K562 (cell line): Measurements from ENCODE around the gene PFN3. TPM values are rescaled to one million over a fixed set of nuclear protein-coding genes. Genes with fewer than 3 reads are reported as not detected.

ENCODE experiments used
- ATAC-seq: fragments of 200-7000 bp; cut with Tn5 transposase; 3 replicates; pipeline ENCODE4 v1.9.1; 2020; ENCODE audit warnings: moderate library complexity
- BruUV-seq: library from RNA; stranded (reverse); fragments of 400-500 nt; replicated peaks from 2 replicates; lab custom pipeline; 2021; lab: Mats Ljungman, UMichigan
- CTCF ChIA-PET: fragments of 300-600 bp; formaldehyde crosslinking; extraction: SDS; loops from one replicate; lab custom pipeline; 2021; ENCODE audit warnings: low intra/inter-chr PET ratio; lab: Yijun Ruan, JAX
- POLR2A ChIA-PET: fragments of 300-600, 350-650 bp; sonication (Branson Sonifier 250); formaldehyde crosslinking; extraction: SDS; loops from one replicate; lab custom pipeline; 2021; ENCODE audit warnings: antibody characterized with exemption, inconsistent platforms; lab: Yijun Ruan, JAX
- DNase-seq, 4 experiments: peaks; one replicate each; pipeline versions ENCODE4 v3.0.0 to v3.0.0-alpha.2; 2011 to 2018; ENCODE audit warnings: low spot score in 3 of 4, mixed read lengths in 3 of 4; ENCODE audit errors: extremely low read depth in 1 of 4
- FAIRE-seq: peaks from 2 replicates; lab custom pipeline; 2011; peaks lifted over from hg19 to GRCh38; lab: Jason Lieb, UNC
- H2AFZ ChIP-seq: 2 replicates; pipeline ENCODE4 v1.6.0; 2011; ENCODE audit warnings: low read depth, low read length, control low read depth, inconsistent platforms
- H3K27ac ChIP-seq: fragments of 200-600 bp; 3 replicates; pipeline ENCODE4 v1.8.0; 2011; ENCODE audit warnings: low read depth, mild to moderate bottlenecking, control low read depth, inconsistent platforms, low read length, moderate library complexity, mixed read lengths; ENCODE audit errors: extremely low read depth
- H3K27me3 ChIP-seq, 2 experiments: fragments of 300-600 bp in 1 of 2; 2 replicates in 1 of 2; 3 replicates in 1 of 2; pipeline versions ENCODE4 v1.6.0 to v1.8.0; 2011; ENCODE audit warnings: inconsistent platforms in 2 of 2, low read length in 2 of 2, mild to moderate bottlenecking in 1 of 2, mixed read lengths in 1 of 2, moderate library complexity in 1 of 2; ENCODE audit not compliant: control insufficient read depth in 2 of 2, insufficient read depth in 2 of 2
- H3K36me3 ChIP-seq: fragments of 300-600 bp; 3 replicates; pipeline ENCODE4 v1.8.0; 2011; ENCODE audit warnings: mild to moderate bottlenecking, low read length, inconsistent platforms; ENCODE audit not compliant: control insufficient read depth, insufficient read depth
- H3K4me1 ChIP-seq, 2 experiments: fragments of 200-600 bp in 1 of 2; replicated peaks in 1 of 2; 2 replicates in 1 of 2; 3 replicates in 1 of 2; pipeline versions ENCODE4 v1.5.1 to v1.8.0; 2011; ENCODE audit warnings: inconsistent platforms in 2 of 2, low read length in 2 of 2, mild to moderate bottlenecking in 1 of 2, mixed read lengths in 1 of 2, moderate library complexity in 1 of 2; ENCODE audit not compliant: control insufficient read depth in 2 of 2, insufficient read depth in 2 of 2
- H3K4me2 ChIP-seq: 2 replicates; pipeline ENCODE4 v1.6.1; 2011; ENCODE audit warnings: low read length, control low read depth, inconsistent platforms, mixed read lengths; ENCODE audit not compliant: insufficient read depth
- H3K4me3 ChIP-seq: fragments of 200-600 bp; sonication (generic), shearing (Covaris generic); 2 replicates; pipeline ENCODE4 v1.5.1; 2016; ENCODE audit warnings: control low read depth, inconsistent platforms
- H3K79me2 ChIP-seq: fragments of 200-600 bp; 3 replicates; pipeline ENCODE4 v1.8.0; 2011; ENCODE audit warnings: low read length, inconsistent platforms; ENCODE audit not compliant: control insufficient read depth, insufficient read depth
- H3K9ac ChIP-seq, 2 experiments: 2 replicates each; pipeline versions ENCODE4 v1.6.0 to v1.6.1; 2011; ENCODE audit warnings: low read depth in 2 of 2, low read length in 2 of 2, control low read depth in 1 of 2, inconsistent platforms in 1 of 2, mild to moderate bottlenecking in 1 of 2, mixed read lengths in 1 of 2; ENCODE audit not compliant: insufficient read depth in 1 of 2
- H3K9me1 ChIP-seq: one replicate; pipeline ENCODE4 v1.6.0; 2011; ENCODE audit warnings: inconsistent platforms, mild to moderate bottlenecking, low read length, moderate library complexity; ENCODE audit not compliant: control insufficient read depth, insufficient read depth
- H3K9me3 ChIP-seq: replicated peaks from 2 replicates; pipeline ENCODE4 v1.5.1; 2011; ENCODE audit warnings: low read depth, low read length, inconsistent platforms; ENCODE audit not compliant: control insufficient read depth, insufficient read depth
- H4K20me1 ChIP-seq: replicated peaks from 2 replicates; pipeline ENCODE4 v1.6.1; 2011; ENCODE audit warnings: low read length, inconsistent platforms, mixed read lengths; ENCODE audit not compliant: control insufficient read depth, insufficient read depth
- DMBX1 ChIP-seq: fragments of 250-450 bp; sonication (Bioruptor Pico); IDR thresholded peaks from 2 replicates; pipeline ENCODE4 v1.8.0; 2022; ENCODE audit warnings: inconsistent platforms, mild to moderate bottlenecking, moderate library complexity, borderline replicate concordance
- ELF4 ChIP-seq: fragments of 450-650 bp; formaldehyde crosslinking; IDR thresholded peaks from 2 replicates; pipeline ENCODE4 v1.4.0; 2022; ENCODE audit warnings: missing genetic modification characterization
- FOSL1 ChIP-seq: fragments of 200-800 bp; sonication (Bioruptor generic); conservative IDR thresholded peaks from 2 replicates; pipeline ENCODE4 v1.6.1; 2016; ENCODE audit warnings: missing genetic modification characterization, missing compliant biosample characterization
- PHTF2 ChIP-seq: fragments of 250-450 bp; sonication (Bioruptor Pico); IDR thresholded peaks from 2 replicates; pipeline ENCODE4 v1.5.0; 2021; ENCODE audit warnings: mild to moderate bottlenecking
- PTTG1 ChIP-seq: fragments of 450-650 bp; IDR thresholded peaks from 2 replicates; pipeline ENCODE4 v1.6.1; 2016; ENCODE audit warnings: low read depth, mild to moderate bottlenecking, missing genetic modification characterization, missing compliant biosample characterization
- RFX1 ChIP-seq: fragments of 450-650 bp; IDR thresholded peaks from 2 replicates; pipeline ENCODE4 v1.6.1; 2016; ENCODE audit warnings: mild to moderate bottlenecking, moderate library complexity
- SMAD4 ChIP-seq: fragments of 250-450 bp; sonication (Bioruptor Pico); conservative IDR thresholded peaks from 2 replicates; pipeline ENCODE4 v1.8.0; 2021; ENCODE audit warnings: inconsistent platforms, mild to moderate bottlenecking, moderate library complexity
- ZBTB7A ChIP-seq: IDR thresholded peaks from 2 replicates; pipeline ENCODE4 v1.6.1; 2011; ENCODE audit warnings: low read depth, mild to moderate bottlenecking, low read length, moderate library complexity, borderline replicate concordance; ENCODE audit not compliant: control insufficient read depth
- ZNF445 ChIP-seq: fragments of 250-450 bp; sonication (Bioruptor Pico); IDR thresholded peaks from 2 replicates; pipeline ENCODE4 v1.4.0; 2020; ENCODE audit warnings: low read depth, mild to moderate bottlenecking, moderate library complexity
- ZZZ3 ChIP-seq: fragments of 450-650 bp; IDR thresholded peaks from 2 replicates; pipeline ENCODE4 v1.6.1; 2016; ENCODE audit warnings: antibody characterized with exemption, mild to moderate bottlenecking, moderate library complexity
- WGBS: fragments of 100-300 bp; shearing (Covaris generic); methylation state at CpG from one replicate; pipeline ENCODE4 v1.1.6; 2016; ENCODE audit warnings: low coverage, mixed read lengths; ENCODE audit not compliant: insufficient coverage; ENCODE audit errors: missing lambda C conversion rate; 5-methylcytosine and 5-hydroxymethylcytosine counted together
- in situ Hi-C: fragments of 300-500 bp; cut with MboI; formaldehyde crosslinking; loops from 4 replicates; pipeline ENCODE4 v1.15.0; 2018; ENCODE audit warnings: inconsistent platforms, mixed read lengths
- intact Hi-C: fragments of 100-400 bp; cut with micrococcal nuclease; formaldehyde crosslinking; loops from 2 replicates; pipeline ENCODE4 v1.14.2; 2022
- polyA plus RNA-seq, 8 experiments: library from polyadenylated mRNA; depleted of rRNA in 4 of 8; stranded (reverse) in 5 of 8; unstranded in 3 of 8; fragments of >200 nt; fragmentation: Nextera tagmentation in 2 of 8; fragmentation: Illumina TruSeq in 1 of 8; extraction: Ambion mirVana in 2 of 8; extraction: Trizol in 1 of 8; gene quantifications; 2 replicates each; pipeline versions ENCODE4 v1.2.1 to v1.2.3, GENCODE V29; 2011 to 2014; ENCODE audit warnings: inconsistent platforms in 1 of 8, missing spikeins in 1 of 8
- total RNA-seq, 7 experiments: library from RNA; depleted of rRNA in 6 of 7; stranded (reverse); fragments of >200 nt in 6 of 7; fragmentation: Illumina TruSeq in 2 of 7; extraction: Trizol in 2 of 7; gene quantifications; 2 replicates each; pipeline versions ENCODE4 v1.2.1 to v1.2.3, GENCODE V29; 2011 to 2021; ENCODE audit warnings: low replicate concordance in 1 of 7
- TF ChIP-seq, protein P1 (sequence below): fragments of 450-650 bp; IDR thresholded peaks from 2 replicates; pipeline ENCODE4 v1.6.1; 2018; ENCODE audit not compliant: partially characterized antibody

PFN3 gene
- total and polyA plus RNA-seq, 9 of the 15 experiments (the other 6 are each of a cell fraction or from before 2014, with no cell fraction given) = not detected

DNA sequence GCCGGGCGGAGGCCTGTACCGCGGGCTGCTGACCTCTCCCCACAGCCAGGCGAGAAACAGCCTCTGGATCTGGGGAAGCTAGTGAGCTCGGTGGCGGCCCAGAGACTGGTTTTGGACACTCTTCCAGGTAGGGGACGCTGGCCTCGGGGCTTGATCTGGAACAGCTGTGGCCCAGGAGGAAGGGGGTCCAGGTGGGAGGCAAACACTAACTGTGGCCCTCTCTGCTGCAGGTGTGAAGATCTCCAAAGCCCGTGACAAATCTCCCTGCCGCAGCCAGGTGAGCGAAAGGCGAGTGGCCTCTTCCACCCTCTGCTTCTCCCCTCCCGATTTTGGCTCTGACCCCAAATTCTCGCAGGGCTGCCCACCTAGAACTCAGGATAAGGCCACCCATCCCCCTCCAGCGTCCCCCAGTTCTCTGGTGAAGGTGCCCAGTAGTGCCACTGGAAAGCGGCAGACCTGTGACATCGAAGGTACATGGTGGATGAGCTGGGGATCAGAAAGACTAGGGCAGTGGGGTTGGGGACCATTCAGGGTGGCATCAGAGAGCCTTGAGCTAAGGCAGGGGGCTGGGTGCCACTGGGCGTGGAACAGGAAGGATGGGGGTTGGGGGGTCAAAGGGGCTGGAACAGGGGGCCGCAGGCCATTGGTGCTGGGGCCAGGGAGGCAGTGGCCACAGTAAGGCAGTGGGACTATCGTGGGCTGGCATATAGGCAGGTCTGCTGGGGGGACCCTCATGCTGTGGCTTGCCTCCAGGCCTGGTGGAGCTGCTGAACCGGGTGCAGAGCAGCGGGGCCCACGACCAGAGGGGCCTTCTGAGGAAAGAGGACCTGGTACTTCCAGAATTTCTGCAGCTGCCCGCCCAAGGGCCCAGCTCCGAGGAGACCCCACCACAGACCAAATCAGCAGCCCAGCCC lies 29.1 kb downstream of the PFN3 start (continued):
- TF ChIP-seq, protein P1, sequence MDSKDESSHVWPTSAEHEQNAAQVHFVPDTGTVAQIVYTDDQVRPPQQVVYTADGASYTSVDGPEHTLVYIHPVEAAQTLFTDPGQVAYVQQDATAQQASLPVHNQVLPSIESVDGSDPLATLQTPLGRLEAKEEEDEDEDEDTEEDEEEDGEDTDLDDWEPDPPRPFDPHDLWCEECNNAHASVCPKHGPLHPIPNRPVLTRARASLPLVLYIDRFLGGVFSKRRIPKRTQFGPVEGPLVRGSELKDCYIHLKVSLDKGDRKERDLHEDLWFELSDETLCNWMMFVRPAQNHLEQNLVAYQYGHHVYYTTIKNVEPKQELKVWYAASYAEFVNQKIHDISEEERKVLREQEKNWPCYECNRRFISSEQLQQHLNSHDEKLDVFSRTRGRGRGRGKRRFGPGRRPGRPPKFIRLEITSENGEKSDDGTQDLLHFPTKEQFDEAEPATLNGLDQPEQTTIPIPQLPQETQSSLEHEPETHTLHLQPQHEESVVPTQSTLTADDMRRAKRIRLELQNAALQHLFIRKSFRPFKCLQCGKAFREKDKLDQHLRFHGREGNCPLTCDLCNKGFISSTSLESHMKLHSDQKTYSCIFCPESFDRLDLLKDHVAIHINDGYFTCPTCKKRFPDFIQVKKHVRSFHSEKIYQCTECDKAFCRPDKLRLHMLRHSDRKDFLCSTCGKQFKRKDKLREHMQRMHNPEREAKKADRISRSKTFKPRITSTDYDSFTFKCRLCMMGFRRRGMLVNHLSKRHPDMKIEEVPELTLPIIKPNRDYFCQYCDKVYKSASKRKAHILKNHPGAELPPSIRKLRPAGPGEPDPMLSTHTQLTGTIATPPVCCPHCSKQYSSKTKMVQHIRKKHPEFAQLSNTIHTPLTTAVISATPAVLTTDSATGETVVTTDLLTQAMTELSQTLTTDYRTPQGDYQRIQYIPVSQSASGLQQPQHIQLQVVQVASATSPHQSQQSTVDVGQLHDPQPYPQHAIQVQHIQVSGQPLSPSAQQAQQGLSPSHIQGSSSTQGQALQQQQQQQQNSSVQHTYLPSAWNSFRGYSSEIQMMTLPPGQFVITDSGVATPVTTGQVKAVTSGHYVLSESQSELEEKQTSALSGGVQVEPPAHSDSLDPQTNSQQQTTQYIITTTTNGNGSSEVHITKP = peak; percentile 27

DNA sequence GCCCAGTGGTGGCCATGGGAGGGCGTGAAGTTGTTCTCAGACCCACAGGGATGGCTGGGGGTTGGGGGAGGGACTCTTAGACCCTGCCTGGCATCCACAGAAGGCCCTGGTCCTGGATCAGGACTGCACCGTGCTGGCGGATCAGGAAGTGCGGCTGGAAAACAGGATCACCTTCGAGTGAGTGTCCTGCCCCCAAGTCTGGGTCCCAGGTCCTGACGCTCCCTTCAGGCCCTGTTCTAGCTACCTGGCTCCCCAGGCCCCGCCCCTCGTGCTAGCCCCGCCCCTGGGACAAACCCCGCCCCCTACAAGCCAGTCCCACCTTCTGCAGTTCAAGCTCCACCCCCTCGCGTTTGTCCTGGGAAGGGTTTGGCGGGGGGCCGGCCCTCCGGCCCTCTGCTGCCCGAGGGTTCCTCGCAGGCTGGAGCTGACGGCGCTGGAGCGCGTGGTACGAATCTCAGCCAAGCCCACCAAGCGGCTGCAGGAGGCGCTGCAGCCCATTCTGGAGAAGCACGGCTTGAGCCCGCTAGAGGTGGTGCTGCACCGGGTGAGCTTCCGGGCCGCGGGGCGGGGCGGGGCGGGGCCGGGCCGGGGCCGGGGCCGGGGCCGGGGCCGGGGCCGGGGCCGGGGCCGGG lies 29.9 kb downstream of the PFN3 start:
- H3K9me3 ChIP-seq = no peaks in the 10 kb centered on the region
- in situ Hi-C loops = no loop called here
- peak overlapping the region in 1 of 2 experiments; percentile 91; a peak in 2 of 4 replicates for H3K9ac ChIP-seq
- CTCF ChIA-PET = interaction anchor here (0.6 to 1.2 kb wide), 3 partner anchors 52 to 84 kb away, joined by 3 to 8 read pairs (median 3); no protein-coding TSS in a partner anchor
- H3K4me3 ChIP-seq = peak overlapping the region; percentile 45
- H3K9me1 ChIP-seq = peaks cover 4% of the 10 kb centered on the region
- BruUV-seq = no TSS peak
- peaks cover 24% of the 10 kb centered on the region for H3K79me2 ChIP-seq
- H3K36me3 ChIP-seq = peaks cover 47% of the 10 kb centered on the region; the same call in 2 of the 3 replicates
- peaks cover 46 to 63% of the 10 kb centered on the region in 2 experiments for H3K4me1 ChIP-seq
- peak; percentile 94 for FAIRE-seq
- 3% methylated on average over 24 of the region's 42 CpGs for WGBS
- DNase-seq = peak; percentile 89 to 97 (median 92)
- H3K27ac ChIP-seq = peak overlapping the region; percentile 32; the same call in 2 of the 3 replicates
- peak overlapping the region; percentile 85 for H3K4me2 ChIP-seq
- ATAC-seq = peak; percentile 83
- H2AFZ ChIP-seq = no peak overlapping the region
- no peaks in the 10 kb centered on the region for H3K27me3 ChIP-seq
- POLR2A ChIA-PET = interaction anchor here (0.6 to 1.7 kb wide), 9 partner anchors 8 to 1191 kb away, joined by 3 to 11 read pairs (median 4); no protein-coding TSS in a partner anchor
- no peaks in the 10 kb centered on the region for H4K20me1 ChIP-seq
- intact Hi-C loops = loop anchor here (1.0 kb wide), 2 partner anchors 20 to 52 kb away; no protein-coding TSS in a partner anchor
- TF ChIP-seq ZNF445 = no peak
- TF ChIP-seq ZZZ3 = no peak
- no peak for TF ChIP-seq PHTF2 (CRISPR knock-in tag)
- no peak for TF ChIP-seq RFX1
- TF ChIP-seq ELF4 (CRISPR knock-in tag) = no peak
- TF ChIP-seq ZBTB7A = peak; percentile 87
- TF ChIP-seq FOSL1 (tag) = no peak
- no peak for TF ChIP-seq DMBX1 (CRISPR knock-in tag)
- TF ChIP-seq PTTG1 (tag) = no peak
- TF ChIP-seq SMAD4 (CRISPR knock-in tag) = peak; percentile 45; the same call in 1 of the 2 replicates
